GM18951 (cell line): ENCODE data around the gene SND1.
"Not testable (repeated sequence)": the region's sequence is repeated elsewhere in the genome, so short reads cannot be mapped to it uniquely, and the experiment has no call there.

Experiments
- POLR2A ChIP-seq: IDR thresholded peaks from 4 replicates; pipeline ENCODE4 v1.6.1; 2011; ENCODE audit warnings: mild to moderate bottlenecking; ENCODE audit not compliant: insufficient read length, insufficient read depth; ENCODE audit errors: extremely low read depth
- in situ Hi-C: fragments of 300-500 bp; cut with MboI; formaldehyde crosslinking; loops from one replicate; pipeline ENCODE4 v1.12.0; 2022; ENCODE audit warnings: low sequenced_read_pairs, mixed read lengths, inconsistent platforms; ENCODE audit not compliant: unreplicated experiment

The SND1 gene

DNA sequence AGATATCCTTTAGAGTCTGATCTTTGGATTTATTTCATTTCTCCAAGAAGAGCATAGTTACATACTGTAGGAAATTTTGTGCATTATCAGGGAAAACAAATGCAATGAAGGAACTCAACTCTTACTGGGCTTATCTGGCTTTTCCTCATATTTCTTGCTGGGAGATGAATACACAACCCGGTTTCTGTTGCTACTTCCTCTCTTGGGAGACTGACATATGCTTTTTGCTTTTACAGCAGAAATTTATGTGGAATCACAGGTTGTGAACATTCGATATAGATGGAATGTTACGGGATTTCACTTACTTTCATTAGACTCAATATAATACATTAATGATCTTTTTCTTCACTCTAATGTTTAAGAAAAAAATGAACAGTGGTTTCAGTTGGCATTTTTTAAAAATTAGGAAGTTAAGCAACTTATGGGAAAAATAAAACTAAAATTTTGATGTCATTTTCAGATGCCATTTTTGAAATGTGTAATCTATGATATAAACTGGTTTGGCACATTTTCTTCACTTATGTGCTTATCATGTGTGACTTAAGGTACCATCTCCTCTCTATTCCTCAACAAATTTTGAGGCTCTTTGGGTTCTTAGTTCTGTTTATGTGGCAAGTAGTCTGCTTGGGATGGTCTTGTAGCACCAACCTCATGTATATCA, 7.1 kb downstream of the SND1 start:
- no peak for TF ChIP-seq POLR2A

GRCh38 chr7:127665922-127666321, 13.9 kb downstream of the SND1 start:
- in situ Hi-C loops: no loop called here
- no peak for TF ChIP-seq POLR2A

More for the DNA sequence above, 7.1 kb downstream of the SND1 start:
- in situ Hi-C loops: no loop called here

- TF ChIP-seq POLR2A: no peak
- in situ Hi-C loops: no loop called here
Measured at GRCh38 chr7:127666602-127667001, 14.6 kb downstream of the SND1 start.

GRCh38 chr7:127667017-127667670, 15.2 kb downstream of the SND1 start:
- no peak for TF ChIP-seq POLR2A
- in situ Hi-C loops: no loop called here

- in situ Hi-C loops: no loop called here
- no peak for TF ChIP-seq POLR2A
Measured at GRCh38 chr7:127667759-127668530, 16.0 kb downstream of the SND1 start.

GRCh38 chr7:127671341-127671740, 19.3 kb downstream of the SND1 start:
- in situ Hi-C loops: no loop called here
- TF ChIP-seq POLR2A: no peak

- in situ Hi-C loops: no loop called here
- no peak for TF ChIP-seq POLR2A
Measured at GRCh38 chr7:127673902-127674301, 21.9 kb downstream of the SND1 start.

GRCh38 chr7:127674361-127674760, 22.4 kb downstream of the SND1 start:
- in situ Hi-C loops: no loop called here
- no peak for TF ChIP-seq POLR2A

GRCh38 chr7:127674923-127675322, 22.9 kb downstream of the SND1 start:
- in situ Hi-C loops: not testable (repeated sequence)

DNA sequence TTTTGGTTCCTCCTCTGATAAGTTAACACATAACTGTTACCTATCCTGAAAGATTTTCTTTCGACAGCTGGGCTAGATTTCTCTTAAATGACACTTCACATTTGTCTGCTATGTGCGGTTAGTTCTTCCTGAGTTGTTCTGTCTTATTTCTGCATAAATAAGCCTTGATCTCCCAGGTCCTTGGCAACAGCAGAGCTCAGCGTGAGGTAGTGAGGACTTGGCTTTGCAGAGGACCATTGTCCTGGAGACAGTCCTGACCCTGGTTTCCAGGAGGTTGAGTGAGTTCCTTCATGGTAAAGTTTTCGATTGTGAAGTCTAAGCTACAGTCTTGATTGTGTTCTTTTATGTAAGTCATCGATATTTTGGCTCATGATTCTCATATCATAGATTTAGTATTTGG, 23.7 kb downstream of the SND1 start:
- in situ Hi-C loops: no loop called here
- no peak for TF ChIP-seq POLR2A

DNA sequence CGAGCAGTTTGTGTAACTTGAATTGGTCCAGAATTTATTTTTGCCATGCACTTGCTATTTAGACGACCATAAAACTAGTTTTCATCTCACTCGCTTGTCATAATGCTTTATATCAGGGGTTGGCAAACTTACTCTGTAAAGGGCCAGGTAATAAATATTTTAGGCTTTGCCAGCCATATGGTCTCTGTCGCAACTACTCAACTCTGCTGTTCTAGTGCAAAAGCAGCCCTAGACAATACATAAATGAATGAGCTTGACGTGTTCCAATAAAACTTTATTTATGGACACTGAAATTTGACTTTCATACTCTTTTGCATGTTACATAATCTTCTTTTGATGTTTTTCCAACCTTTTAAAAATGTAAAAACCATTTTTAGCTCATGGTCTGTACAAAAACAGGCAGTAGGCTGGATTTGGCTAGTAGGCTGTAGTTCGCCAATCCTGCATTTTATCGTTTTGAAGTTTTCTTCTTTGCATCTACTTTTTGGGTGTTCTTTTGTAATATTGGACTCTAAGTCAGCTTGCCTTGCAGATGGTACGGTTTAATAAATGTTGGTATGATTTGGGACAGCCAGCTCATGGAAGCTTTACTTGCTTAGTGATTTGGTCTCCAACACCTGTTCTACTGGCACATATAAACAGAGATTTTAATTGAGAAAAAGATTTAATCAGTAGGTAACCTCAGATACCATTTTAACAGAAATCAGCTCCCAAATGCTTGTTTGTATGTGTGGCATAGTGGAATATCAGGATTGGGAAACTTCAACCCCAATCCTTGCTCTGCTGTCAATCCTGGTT, 25.6 kb downstream of the SND1 start:
- TF ChIP-seq POLR2A: no peak
- in situ Hi-C loops: no loop called here

DNA sequence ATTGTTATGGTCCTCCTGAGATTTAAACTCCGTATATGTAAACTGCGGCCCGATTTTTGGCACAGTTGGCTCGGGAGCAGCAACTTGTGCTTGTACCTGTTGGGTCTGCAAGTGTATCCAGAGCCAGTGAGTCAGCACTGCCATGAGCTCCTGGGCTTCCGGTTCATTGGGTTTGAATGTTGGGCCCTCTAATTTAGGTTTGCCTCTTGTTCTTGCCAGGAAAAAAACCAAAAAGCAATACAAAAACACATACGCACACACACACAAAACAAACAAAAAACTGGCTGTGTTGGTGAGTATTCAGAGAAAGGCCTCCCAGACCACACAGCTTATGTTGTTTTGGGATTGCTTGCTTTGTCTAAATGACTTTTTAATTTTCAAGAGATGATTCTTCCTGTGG, 26.3 kb downstream of the SND1 start:
- in situ Hi-C loops: no loop called here

DNA sequence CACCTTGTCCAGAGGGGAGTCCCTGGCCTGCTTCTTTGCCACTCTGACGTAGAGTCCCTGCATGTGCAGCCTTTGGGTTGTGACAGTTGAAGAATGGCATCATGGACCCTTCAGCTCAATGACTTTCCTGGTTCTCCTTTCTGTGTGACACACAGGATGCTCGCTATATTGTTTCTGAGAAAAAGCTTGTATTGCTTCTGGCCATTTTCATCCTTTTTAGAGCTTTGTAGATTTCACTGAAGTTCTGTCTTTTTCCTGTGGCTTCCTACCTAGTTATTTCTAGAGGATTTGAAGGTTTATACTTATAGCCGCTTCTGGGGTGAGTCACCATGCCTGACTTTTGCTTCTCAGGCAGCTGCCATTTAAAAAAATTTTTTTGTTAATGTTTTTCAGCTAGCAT, 27.0 kb downstream of the SND1 start:
- TF ChIP-seq POLR2A: no peak
- in situ Hi-C loops: no loop called here

More for the DNA sequence above, 26.3 kb downstream of the SND1 start:
- TF ChIP-seq POLR2A: no peak

- TF ChIP-seq POLR2A: no peak
- in situ Hi-C loops: no loop called here
Measured at GRCh38 chr7:127680983-127681382, 29.0 kb downstream of the SND1 start.
